ENCODE measurements around the gene LLGL2.

LLGL2 gene

DNA sequence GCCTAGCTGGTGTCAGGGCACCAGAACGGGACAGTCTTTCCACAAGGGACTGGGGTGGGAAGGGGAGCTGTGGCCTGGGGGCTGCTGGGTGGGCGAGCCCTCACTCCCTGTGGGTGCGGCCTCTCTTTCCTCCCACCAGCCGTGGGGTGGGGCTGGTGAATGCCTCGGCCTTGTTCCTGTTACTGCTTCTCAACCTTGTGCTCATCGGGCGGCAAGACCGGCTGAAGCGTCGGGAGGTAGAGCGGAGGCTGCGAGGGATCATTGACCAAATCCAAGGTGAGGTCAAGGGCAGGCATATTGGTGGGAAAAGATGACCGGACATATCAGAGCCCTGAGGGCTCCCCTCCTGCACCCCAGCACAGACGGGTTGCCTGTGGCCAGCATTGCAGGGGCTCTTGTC is 39.3 kb upstream of the LLGL2 start:
- CTCF ChIA-PET, result interaction anchor here (1.2 to 2.9 kb wide), 3 partner anchors 9 to 216 kb away, joined by 3 to 9 read pairs (median 5); no protein-coding TSS in a partner anchor
- POLR2A ChIA-PET, result no interaction called here

DNA sequence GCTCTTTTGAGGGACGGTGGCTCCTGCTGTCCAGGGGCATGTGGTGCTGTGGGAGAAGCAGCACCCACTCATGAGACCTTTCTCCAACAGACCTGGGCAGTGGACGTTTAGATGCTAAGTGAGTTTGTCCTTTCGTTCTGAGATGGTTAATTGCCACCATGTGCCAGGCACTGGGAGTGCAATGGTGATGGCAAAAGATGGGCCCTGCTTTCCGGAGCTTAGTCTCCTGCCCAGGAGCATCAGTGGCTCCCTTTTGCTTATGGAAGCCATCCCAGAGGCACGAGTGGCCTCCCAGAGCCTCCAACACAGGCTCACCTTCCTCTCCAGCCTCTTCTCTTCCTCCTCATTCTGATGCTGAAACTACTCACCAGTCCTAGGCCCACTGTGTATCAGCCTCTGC is 38.5 kb upstream of the LLGL2 start:
- H3K4me3 ChIP-seq (ENCODE audit: low read depth, low read length), result no peak overlapping the region
- ChIA-PET POLR2A (no interaction called here), CTCF (interaction anchor here (0.6 to 2.9 kb wide), 9 partner anchors 10 to 217 kb away, joined by 3 to 9 read pairs (median 3); no protein-coding TSS in a partner anchor)
- DNase-seq (ENCODE audit: low read depth, low spot score), result no peak
- TF ChIP-seq, protein P1, sequence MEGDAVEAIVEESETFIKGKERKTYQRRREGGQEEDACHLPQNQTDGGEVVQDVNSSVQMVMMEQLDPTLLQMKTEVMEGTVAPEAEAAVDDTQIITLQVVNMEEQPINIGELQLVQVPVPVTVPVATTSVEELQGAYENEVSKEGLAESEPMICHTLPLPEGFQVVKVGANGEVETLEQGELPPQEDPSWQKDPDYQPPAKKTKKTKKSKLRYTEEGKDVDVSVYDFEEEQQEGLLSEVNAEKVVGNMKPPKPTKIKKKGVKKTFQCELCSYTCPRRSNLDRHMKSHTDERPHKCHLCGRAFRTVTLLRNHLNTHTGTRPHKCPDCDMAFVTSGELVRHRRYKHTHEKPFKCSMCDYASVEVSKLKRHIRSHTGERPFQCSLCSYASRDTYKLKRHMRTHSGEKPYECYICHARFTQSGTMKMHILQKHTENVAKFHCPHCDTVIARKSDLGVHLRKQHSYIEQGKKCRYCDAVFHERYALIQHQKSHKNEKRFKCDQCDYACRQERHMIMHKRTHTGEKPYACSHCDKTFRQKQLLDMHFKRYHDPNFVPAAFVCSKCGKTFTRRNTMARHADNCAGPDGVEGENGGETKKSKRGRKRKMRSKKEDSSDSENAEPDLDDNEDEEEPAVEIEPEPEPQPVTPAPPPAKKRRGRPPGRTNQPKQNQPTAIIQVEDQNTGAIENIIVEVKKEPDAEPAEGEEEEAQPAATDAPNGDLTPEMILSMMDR (IDR thresholded peaks at IDR 0.05; ENCODE audit: insufficient read depth, low read length, missing control alignments), result no peak

More for the DNA sequence above, 39.3 kb upstream of the LLGL2 start:
- H3K4me3 ChIP-seq (ENCODE audit: low read depth, low read length), result no peak overlapping the region
- TF ChIP-seq, protein P1 (IDR thresholded peaks at IDR 0.05; ENCODE audit: insufficient read depth, low read length, missing control alignments), result no peak
- no peak for DNase-seq (ENCODE audit: low read depth, low spot score)

DNA sequence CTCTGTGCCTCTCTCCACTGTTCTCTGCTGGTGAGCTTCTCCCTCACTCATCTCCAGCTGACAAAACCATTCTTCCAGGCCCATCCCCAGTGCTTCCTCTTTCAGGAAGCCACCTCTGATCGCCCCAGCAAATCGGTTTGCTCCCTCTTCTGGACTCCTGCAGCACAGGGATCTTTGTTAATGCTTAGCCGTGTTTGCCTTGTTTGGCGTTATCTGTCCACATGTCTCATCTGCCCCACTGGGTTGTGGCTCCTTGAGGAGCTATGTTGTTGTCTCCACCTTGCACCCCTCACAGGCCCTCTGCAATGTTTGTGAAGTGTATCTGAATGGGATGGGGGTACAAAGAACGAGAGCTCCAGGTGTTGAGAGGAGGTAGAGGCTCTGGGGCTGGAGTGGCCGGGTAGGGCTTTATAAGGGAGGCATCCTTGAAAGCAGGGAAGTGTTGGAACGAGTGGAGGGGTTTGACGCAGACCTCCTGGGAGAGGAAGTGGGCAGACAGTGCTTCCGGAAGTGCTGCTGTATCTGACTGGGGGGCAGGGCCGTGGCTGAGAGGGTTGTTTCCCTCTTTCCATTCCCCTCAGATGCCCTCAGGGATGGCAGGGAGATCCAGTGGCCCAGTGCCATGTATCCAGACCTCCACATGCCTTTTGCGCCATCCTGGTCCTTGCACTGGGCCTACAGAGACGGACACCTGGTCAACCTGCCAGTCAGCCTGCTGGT is 38.0 kb upstream of the LLGL2 start:
- POLR2A ChIA-PET, result no interaction called here
- DNase-seq (ENCODE audit: low read depth, low spot score), result no peak
- TF ChIP-seq, protein P1 (IDR thresholded peaks at IDR 0.05; ENCODE audit: insufficient read depth, low read length, missing control alignments), result no peak

DNA sequence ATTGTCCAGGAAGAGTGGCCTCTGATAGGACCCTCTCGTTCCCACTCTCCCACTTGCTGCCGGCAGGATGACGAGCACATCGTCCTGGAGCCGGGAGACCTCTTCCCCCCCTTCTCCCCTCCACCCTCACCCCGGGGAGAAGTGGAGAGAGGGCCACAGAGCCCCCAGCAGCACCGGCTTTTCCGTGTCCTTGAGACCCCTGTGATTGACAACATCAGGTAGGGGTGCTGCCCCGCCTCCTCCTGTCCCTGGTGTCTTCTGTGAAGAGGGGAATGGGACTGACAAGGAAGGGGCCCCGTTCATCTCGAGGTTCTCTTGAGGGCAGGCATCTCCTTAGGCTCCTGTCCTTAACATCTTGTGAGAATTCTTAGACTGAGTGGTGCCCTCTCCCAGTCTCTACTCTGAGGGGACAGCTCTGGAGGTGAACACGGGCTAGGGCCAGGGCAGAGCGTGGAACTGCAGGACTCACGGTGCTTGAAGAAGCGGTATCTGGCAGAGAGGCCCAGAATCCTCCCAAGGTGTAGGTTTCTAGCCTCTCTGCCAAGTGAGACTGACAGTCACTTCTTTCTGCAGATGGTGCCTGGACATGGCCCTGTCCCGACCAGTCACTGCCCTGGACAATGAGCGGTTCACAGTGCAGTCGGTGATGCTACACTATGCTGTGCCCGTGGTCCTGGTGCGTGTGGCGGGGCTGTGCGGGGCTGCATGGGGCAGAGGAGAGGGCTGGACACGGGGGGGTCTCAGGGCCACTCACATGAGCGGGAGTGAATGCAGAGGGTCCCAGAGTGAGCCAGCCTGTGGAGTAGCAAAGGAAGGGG is 36.6 kb upstream of the LLGL2 start:
- DNase-seq (ENCODE audit: low read depth, low spot score), result no peak
- TF ChIP-seq, protein P1 (IDR thresholded peaks at IDR 0.05; ENCODE audit: insufficient read depth, low read length, missing control alignments), result no peak
- CTCF ChIA-PET, result interaction anchor here (1.0 kb wide), 1 partner anchor 144 kb away, joined by 3 read pairs; the partner anchor contains the start of gene SMIM5
- POLR2A ChIA-PET, result no interaction called here
- no peak overlapping the region for H3K4me3 ChIP-seq (ENCODE audit: low read depth, low read length)

More for the DNA sequence above, 38.0 kb upstream of the LLGL2 start:
- no peak overlapping the region for H3K4me3 ChIP-seq (ENCODE audit: low read depth, low read length)
- CTCF ChIA-PET, result interaction anchor here (0.6 to 2.9 kb wide), 10 partner anchors 10 to 217 kb away, joined by 3 to 9 read pairs (median 3); no protein-coding TSS in a partner anchor

DNA sequence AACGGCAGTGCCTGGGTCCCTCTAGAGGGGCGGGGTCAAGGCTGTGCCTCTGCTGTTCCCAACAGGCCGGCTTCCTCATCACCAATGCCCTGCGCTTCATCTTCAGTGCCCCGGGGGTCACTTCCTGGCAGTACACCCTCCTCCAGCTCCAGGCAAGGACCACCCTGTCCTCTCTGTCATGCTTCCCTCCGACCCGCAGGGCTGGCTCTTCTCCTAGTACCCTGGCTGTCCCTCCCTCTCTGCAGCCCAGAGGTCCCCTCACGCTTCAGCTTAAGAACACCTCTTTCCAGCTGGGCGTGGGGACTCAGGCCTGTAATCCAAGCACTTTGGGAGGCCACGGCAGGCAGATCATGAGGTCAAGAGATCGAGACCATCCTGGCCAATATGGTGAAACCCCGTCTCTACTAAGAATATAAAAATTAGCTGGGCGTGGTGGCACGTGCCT is 36.0 kb upstream of the LLGL2 start:
- no peak overlapping the region for H3K4me3 ChIP-seq (ENCODE audit: low read depth, low read length)
- DNase-seq (ENCODE audit: low read depth, low spot score), result no peak
- POLR2A ChIA-PET, result no interaction called here
- CTCF ChIA-PET, result interaction anchor here (1.0 kb wide), 1 partner anchor 143 kb away, joined by 3 read pairs; the partner anchor contains the start of gene SMIM5
- TF ChIP-seq, protein P1 (IDR thresholded peaks at IDR 0.05; ENCODE audit: insufficient read depth, low read length, missing control alignments), result no peak
